ENCODE results near the gene SPECC1L.

Gene SPECC1L

GRCh38 chr22:24433001-24433827, 162.6 kb downstream of the SPECC1L start:
- no peak for DNase-seq

GRCh38 chr22:24433828-24434470, 163.3 kb downstream of the SPECC1L start:
- no peak for DNase-seq

- DNase-seq: peak; percentile 83
These were observed 164.1 kb downstream of the SPECC1L start for GRCh38 chr22:24434471-24435322.

- no peak for DNase-seq
These were observed 164.7 kb downstream of the SPECC1L start for GRCh38 chr22:24435323-24435645.

- no peak for DNase-seq
These were observed 165.3 kb downstream of the SPECC1L start for GRCh38 chr22:24435861-24436371.

- no peak for DNase-seq
These were observed 165.9 kb downstream of the SPECC1L start for GRCh38 chr22:24436553-24436952.

GRCh38 chr22:24437091-24437490, 166.5 kb downstream of the SPECC1L start:
- no peak for DNase-seq

- no peak for DNase-seq
These were observed 167.2 kb downstream of the SPECC1L start for GRCh38 chr22:24437741-24438328.

- DNase-seq: no peak
These were observed 169.7 kb downstream of the SPECC1L start for GRCh38 chr22:24440270-24440717.

- no peak for DNase-seq
These were observed 170.2 kb downstream of the SPECC1L start for GRCh38 chr22:24440718-24441405.

- DNase-seq: no peak
These were observed 171.0 kb downstream of the SPECC1L start for GRCh38 chr22:24441406-24442351.

- DNase-seq: no peak
These were observed 171.7 kb downstream of the SPECC1L start for GRCh38 chr22:24442352-24442744.

GRCh38 chr22:24443668-24444067, 173.0 kb downstream of the SPECC1L start:
- no peak for DNase-seq

- DNase-seq: no peak
These were observed 173.6 kb downstream of the SPECC1L start for GRCh38 chr22:24444251-24444650.

GRCh38 chr22:24444729-24445466, 174.3 kb downstream of the SPECC1L start:
- DNase-seq: no peak

- DNase-seq: no peak
These were observed 175.0 kb downstream of the SPECC1L start for GRCh38 chr22:24445481-24446259.

GRCh38 chr22:24446260-24446611, 175.6 kb downstream of the SPECC1L start:
- DNase-seq: no peak

GRCh38 chr22:24450610-24451009, 180.0 kb downstream of the SPECC1L start:
- DNase-seq: no peak

- DNase-seq: no peak
These were observed 180.5 kb downstream of the SPECC1L start for GRCh38 chr22:24451162-24451561.

- no peak for DNase-seq
These were observed 183.2 kb downstream of the SPECC1L start for GRCh38 chr22:24453853-24454252.

Data from stimulated activated CD4-positive, alpha-beta T cell treated with anti-CD3 and anti-CD28 coated beads, Interleukin-15, amount 100 ng/mL, for 24 hours (primary cell).